ENCODE data around the gene ARL5A.

DNA sequence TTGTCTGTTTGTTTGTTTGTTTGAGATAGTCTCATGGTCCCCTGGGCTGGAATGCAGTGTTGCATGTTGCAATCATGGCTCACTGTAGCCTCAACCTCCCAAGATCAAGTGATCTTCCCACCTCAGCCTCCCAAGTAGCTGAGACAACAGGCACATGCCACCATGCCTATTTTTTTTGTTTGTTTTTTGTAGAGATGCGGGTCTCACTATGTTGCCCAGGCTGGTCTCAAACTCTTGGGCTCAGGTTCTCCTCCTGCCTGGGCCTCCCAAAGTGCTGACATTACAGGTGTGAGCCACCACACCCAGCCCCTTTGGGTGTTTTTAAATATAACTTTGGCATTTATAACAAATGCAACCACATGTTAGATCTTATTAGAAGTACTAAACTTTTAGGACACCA, 37.5 kb downstream of the ARL5A start:
- TF ChIP-seq SIN3A (IDR thresholded peaks at IDR 0.05; ENCODE audit: borderline replicate concordance, insufficient read depth, low read length): no peak
- TF ChIP-seq REST (IDR thresholded peaks at IDR 0.05; ENCODE audit: insufficient read depth in 1 of 2, low read depth in 2 of 2, low read length in 2 of 2): no peak
- TF ChIP-seq POLR2AphosphoS5 (IDR thresholded peaks at IDR 0.05; ENCODE audit: low read depth, low read length): no peak

Data from PFSK-1 (cell line).